ENCODE measurements around the gene GCNT2. TPM values are rescaled to one million over a fixed set of nuclear protein-coding genes. Genes with fewer than 3 reads are reported as not detected.

The GCNT2 gene
- total RNA-seq, 4 donors from 2014 or later, result 0.27 to 1.9 (median 0.81) TPM

DNA sequence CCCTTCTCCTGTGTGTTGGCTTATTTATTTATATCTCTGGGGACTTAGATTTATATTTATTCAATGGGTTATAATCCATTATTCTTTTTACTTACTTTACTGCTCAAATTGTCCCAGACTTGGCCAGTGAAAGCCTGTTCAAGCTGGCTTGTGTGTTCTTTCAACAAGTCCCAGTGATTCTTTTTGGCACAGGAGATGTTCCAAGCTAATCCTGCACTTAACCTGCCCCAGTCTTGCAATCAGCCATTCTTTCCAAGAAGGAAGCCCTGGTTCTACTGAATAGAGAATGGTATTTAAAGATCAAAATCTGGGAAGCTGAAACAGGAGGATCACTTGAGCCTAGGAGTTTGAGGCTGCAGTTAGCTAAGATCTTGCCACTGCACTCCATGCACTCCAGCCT lies 26.7 kb downstream of the GCNT2 start:
- ATAC-seq, result no peak

GRCh38 chr6:10550764-10551163 lies 29.6 kb downstream of the GCNT2 start:
- Histone ChIP-seq H3K27ac (no peak overlapping the region), H3K27me3 (no peaks in the 10 kb centered on the region), H3K4me1 (peaks cover 0 to 5% of the 10 kb centered on the region in 2 donors), H3K9me3 (no peaks in the 10 kb centered on the region), H3K4me3 (no peak overlapping the region), H3K36me3 (no peaks in the 10 kb centered on the region)
- in situ Hi-C loops (cut with MboI; ENCODE audit: low sequenced_read_pairs in 4 of 4) (no loop called here), intact Hi-C loops (cut with DNase I; ENCODE audit: low total_unique reads) (no loop called here)
- no peak for TF ChIP-seq POLR2A (IDR thresholded peaks at IDR 0.05)
- TF ChIP-seq, protein P1, sequence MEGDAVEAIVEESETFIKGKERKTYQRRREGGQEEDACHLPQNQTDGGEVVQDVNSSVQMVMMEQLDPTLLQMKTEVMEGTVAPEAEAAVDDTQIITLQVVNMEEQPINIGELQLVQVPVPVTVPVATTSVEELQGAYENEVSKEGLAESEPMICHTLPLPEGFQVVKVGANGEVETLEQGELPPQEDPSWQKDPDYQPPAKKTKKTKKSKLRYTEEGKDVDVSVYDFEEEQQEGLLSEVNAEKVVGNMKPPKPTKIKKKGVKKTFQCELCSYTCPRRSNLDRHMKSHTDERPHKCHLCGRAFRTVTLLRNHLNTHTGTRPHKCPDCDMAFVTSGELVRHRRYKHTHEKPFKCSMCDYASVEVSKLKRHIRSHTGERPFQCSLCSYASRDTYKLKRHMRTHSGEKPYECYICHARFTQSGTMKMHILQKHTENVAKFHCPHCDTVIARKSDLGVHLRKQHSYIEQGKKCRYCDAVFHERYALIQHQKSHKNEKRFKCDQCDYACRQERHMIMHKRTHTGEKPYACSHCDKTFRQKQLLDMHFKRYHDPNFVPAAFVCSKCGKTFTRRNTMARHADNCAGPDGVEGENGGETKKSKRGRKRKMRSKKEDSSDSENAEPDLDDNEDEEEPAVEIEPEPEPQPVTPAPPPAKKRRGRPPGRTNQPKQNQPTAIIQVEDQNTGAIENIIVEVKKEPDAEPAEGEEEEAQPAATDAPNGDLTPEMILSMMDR (IDR thresholded peaks at IDR 0.05 in 4 of 5, conservative IDR thresholded peaks at IDR 0.05 in 1 of 5), result no peak
- DNase-seq, result no peak
- ATAC-seq, result no peak

More for the DNA sequence above, 26.7 kb downstream of the GCNT2 start:
- no peaks in the 10 kb centered on the region for H3K9me3 ChIP-seq
- in situ Hi-C loops (cut with MboI; ENCODE audit: low sequenced_read_pairs in 4 of 4), result no loop called here
- TF ChIP-seq, protein P1 (IDR thresholded peaks at IDR 0.05 in 4 of 5, conservative IDR thresholded peaks at IDR 0.05 in 1 of 5), result no peak
- no peak for TF ChIP-seq POLR2A (IDR thresholded peaks at IDR 0.05)
- no peaks in the 10 kb centered on the region for H3K4me1 ChIP-seq
- DNase-seq, result no peak
- H3K27ac ChIP-seq, result no peak overlapping the region
- intact Hi-C loops (cut with DNase I; ENCODE audit: low total_unique reads), result no loop called here
- H3K36me3 ChIP-seq, result no peaks in the 10 kb centered on the region
- H3K27me3 ChIP-seq, result no peaks in the 10 kb centered on the region
- H3K4me3 ChIP-seq, result no peak overlapping the region

DNA sequence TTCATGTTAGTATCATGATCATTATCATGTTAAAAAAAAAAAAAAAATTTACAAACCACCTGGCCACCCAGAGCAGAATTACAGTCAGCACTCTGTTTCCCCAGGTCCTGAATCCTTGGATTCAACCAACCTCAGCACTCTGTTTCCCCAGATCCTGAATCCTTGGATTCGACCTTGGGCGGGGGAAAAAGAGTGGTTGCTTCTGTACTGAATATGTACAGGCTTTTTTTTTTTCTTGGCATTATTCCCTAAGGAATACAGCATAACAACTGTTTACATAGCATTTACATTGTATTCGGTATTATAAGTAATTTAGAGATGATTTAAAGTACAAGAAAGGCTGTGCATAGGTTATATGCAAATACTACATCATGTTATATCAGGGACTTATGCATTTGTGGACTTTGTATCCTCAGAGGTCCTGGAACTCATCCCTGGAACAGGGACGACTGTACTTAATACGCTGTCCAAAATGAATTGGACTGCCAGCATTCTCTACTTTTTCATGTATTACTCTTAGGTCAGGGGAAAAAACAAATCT lies 31.2 kb downstream of the GCNT2 start:
- intact Hi-C loops (cut with DNase I; ENCODE audit: low total_unique reads) (no loop called here), in situ Hi-C loops (cut with MboI; ENCODE audit: low sequenced_read_pairs in 4 of 4) (no loop called here)
- peaks cover 4 to 7% of the 10 kb centered on the region in 2 donors for H3K4me1 ChIP-seq
- H3K27me3 ChIP-seq, result peaks cover 0 to under 1% (median 0%) of the 10 kb centered on the region in 3 donors
- H3K36me3 ChIP-seq, result no peaks in the 10 kb centered on the region
- no peaks in the 10 kb centered on the region for H3K9me3 ChIP-seq
- TF ChIP-seq POLR2A (IDR thresholded peaks at IDR 0.05), result no peak
- TF ChIP-seq, protein P1 (IDR thresholded peaks at IDR 0.05 in 4 of 5, conservative IDR thresholded peaks at IDR 0.05 in 1 of 5), result no peak
- H3K27ac ChIP-seq, result no peak overlapping the region
- ATAC-seq (no peak), DNase-seq (no peak)
- H3K4me3 ChIP-seq, result no peak overlapping the region

GRCh38 chr6:10553871-10554270 lies 32.7 kb downstream of the GCNT2 start:
- peaks cover 4 to 7% of the 10 kb centered on the region in 2 donors for H3K4me1 ChIP-seq
- peaks cover 0 to 7% (median 0%) of the 10 kb centered on the region in 3 donors for H3K27me3 ChIP-seq
- no peak for ATAC-seq
- intact Hi-C loops (cut with DNase I; ENCODE audit: low total_unique reads) (no loop called here), in situ Hi-C loops (cut with MboI; ENCODE audit: low sequenced_read_pairs in 4 of 4) (no loop called here)
- no peak overlapping the region for H3K27ac ChIP-seq
- no peak for DNase-seq
- H3K4me3 ChIP-seq, result no peak overlapping the region
- no peaks in the 10 kb centered on the region for H3K9me3 ChIP-seq
- TF ChIP-seq, protein P1 (IDR thresholded peaks at IDR 0.05 in 4 of 5, conservative IDR thresholded peaks at IDR 0.05 in 1 of 5), result no peak
- TF ChIP-seq POLR2A (IDR thresholded peaks at IDR 0.05), result no peak
- no peaks in the 10 kb centered on the region for H3K36me3 ChIP-seq

GRCh38 chr6:10554826-10555225 lies 33.7 kb downstream of the GCNT2 start:
- no peak overlapping the region for H3K4me3 ChIP-seq
- H3K4me1 ChIP-seq, result peaks cover 4 to 7% of the 10 kb centered on the region in 2 donors
- DNase-seq (no peak), ATAC-seq (no peak)
- peaks cover 0 to 7% (median 0%) of the 10 kb centered on the region in 3 donors for H3K27me3 ChIP-seq
- TF ChIP-seq, protein P1 (IDR thresholded peaks at IDR 0.05 in 4 of 5, conservative IDR thresholded peaks at IDR 0.05 in 1 of 5), result no peak
- no peak for TF ChIP-seq POLR2A (IDR thresholded peaks at IDR 0.05)
- no peak overlapping the region for H3K27ac ChIP-seq
- no peaks in the 10 kb centered on the region for H3K9me3 ChIP-seq
- intact Hi-C loops (cut with DNase I; ENCODE audit: low total_unique reads) (no loop called here), in situ Hi-C loops (cut with MboI; ENCODE audit: low sequenced_read_pairs in 4 of 4) (no loop called here)
- no peaks in the 10 kb centered on the region for H3K36me3 ChIP-seq

Measured in gastrocnemius medialis (tissue), 4 donors.